ENCODE measurements around the gene ASF1B. TPM values are rescaled to one million over a fixed set of nuclear protein-coding genes. Genes with fewer than 3 reads are reported as not detected.
A peak's percentile ranks its signal among the peaks of the same experiment; 100 is the strongest.
"Not testable (repeated sequence)": the region's sequence is repeated elsewhere in the genome, so short reads cannot be mapped to it uniquely, and the experiment has no call there.

Gene ASF1B
- total and polyA plus RNA-seq, 2 donors from 2014 or later, result 0.49 to 1.8 TPM

DNA sequence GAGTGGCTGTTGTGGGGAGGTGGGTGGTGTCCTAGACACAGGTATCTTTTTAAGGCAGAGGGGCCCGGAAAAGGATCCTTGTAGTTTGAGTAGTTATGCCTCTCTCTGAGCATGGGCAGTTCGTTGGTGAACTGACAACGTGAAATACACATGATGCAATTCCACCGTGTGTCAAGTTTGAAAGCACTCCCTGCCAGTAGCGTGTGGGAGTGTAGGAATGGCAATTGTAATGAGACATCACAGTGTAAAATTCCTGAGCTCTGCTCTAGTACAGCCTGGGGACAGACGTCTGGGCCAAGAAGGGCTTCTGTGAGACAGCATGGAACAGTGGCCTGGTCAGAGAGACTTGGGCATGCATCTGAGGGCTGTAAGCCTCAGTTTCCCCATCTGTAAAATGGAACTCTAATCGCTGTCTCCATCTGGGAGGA, 10.4 kb upstream of the ASF1B start:
- intact Hi-C loops (cut with DNase I), result no loop called here
- peak in 4 of 5 donors; percentile 54 to 81 (median 65) for DNase-seq
- H3K9me3 ChIP-seq (ENCODE audit: control insufficient read depth in 2 of 3, insufficient read depth in 1 of 3, low read length in 3 of 3), result no peaks in the 10 kb centered on the region
- H3K27ac ChIP-seq (ENCODE audit: low read depth in 2 of 2, low read length in 2 of 2), result no peak overlapping the region
- H3K4me3 ChIP-seq (ENCODE audit: low read length in 3 of 3), result no peak overlapping the region
- H3K4me1 ChIP-seq (ENCODE audit: control insufficient read depth in 2 of 3, insufficient read depth in 2 of 3, low read depth in 1 of 3, low read length in 3 of 3), result peaks cover 0 to 14% (median 0%) of the 10 kb centered on the region in 3 donors
- no peaks in the 10 kb centered on the region for H3K36me3 ChIP-seq (ENCODE audit: control insufficient read depth in 2 of 3, insufficient read depth in 3 of 3, low read length in 3 of 3)
- H3K9ac ChIP-seq (ENCODE audit: low read length in 3 of 3), result no peak overlapping the region
- no peaks in the 10 kb centered on the region for H3K27me3 ChIP-seq (ENCODE audit: control insufficient read depth, insufficient read depth, low read length)
- FAIRE-seq, result no peak
- TF ChIP-seq CTCF (IDR thresholded peaks at IDR 0.05; ENCODE audit: borderline replicate concordance, extremely low read depth, insufficient read depth), result no peak

- intact Hi-C loops (cut with DNase I); H3K27ac ChIP-seq (ENCODE audit: low read depth in 2 of 2, low read length in 2 of 2); DNase-seq; H3K36me3 ChIP-seq (ENCODE audit: control insufficient read depth in 2 of 3, insufficient read depth in 3 of 3, low read length in 3 of 3); H3K9ac ChIP-seq (ENCODE audit: low read length in 3 of 3); FAIRE-seq; H3K27me3 ChIP-seq (ENCODE audit: control insufficient read depth, insufficient read depth, low read length); H3K4me3 ChIP-seq (ENCODE audit: low read length in 3 of 3); H3K9me3 ChIP-seq (ENCODE audit: control insufficient read depth in 2 of 3, insufficient read depth in 1 of 3, low read length in 3 of 3): not testable (repeated sequence)
- peaks cover 0 to 14% (median 0%) of the 10 kb centered on the region in 3 donors for H3K4me1 ChIP-seq (ENCODE audit: control insufficient read depth in 2 of 3, insufficient read depth in 2 of 3, low read depth in 1 of 3, low read length in 3 of 3)
These were observed 9.8 kb upstream of the ASF1B start for GRCh38 chr19:14146169-14146568.

- H3K4me3 ChIP-seq (ENCODE audit: low read length in 3 of 3), result no peak overlapping the region
- no peaks in the 10 kb centered on the region for H3K9me3 ChIP-seq (ENCODE audit: control insufficient read depth in 2 of 3, insufficient read depth in 1 of 3, low read length in 3 of 3)
- no peak for DNase-seq
- H3K27ac ChIP-seq (ENCODE audit: low read depth in 2 of 2, low read length in 2 of 2), result no peak overlapping the region
- intact Hi-C loops (cut with DNase I), result no loop called here
- H3K27me3 ChIP-seq (ENCODE audit: control insufficient read depth, insufficient read depth, low read length), result no peaks in the 10 kb centered on the region
- H3K36me3 ChIP-seq (ENCODE audit: control insufficient read depth in 2 of 3, insufficient read depth in 3 of 3, low read length in 3 of 3), result no peaks in the 10 kb centered on the region
- H3K4me1 ChIP-seq (ENCODE audit: control insufficient read depth in 2 of 3, insufficient read depth in 2 of 3, low read depth in 1 of 3, low read length in 3 of 3), result peaks cover 0 to 11% (median 0%) of the 10 kb centered on the region in 3 donors
- H3K9ac ChIP-seq (ENCODE audit: low read length in 3 of 3), result no peak overlapping the region
- TF ChIP-seq CTCF (IDR thresholded peaks at IDR 0.05; ENCODE audit: borderline replicate concordance, extremely low read depth, insufficient read depth), result no peak
- FAIRE-seq, result no peak
These were observed 9.0 kb upstream of the ASF1B start for GRCh38 chr19:14145381-14145780.

- H3K9me3 ChIP-seq (ENCODE audit: control insufficient read depth in 2 of 3, insufficient read depth in 1 of 3, low read length in 3 of 3), result no peaks in the 10 kb centered on the region
- no peak for FAIRE-seq
- no peak overlapping the region for H3K9ac ChIP-seq (ENCODE audit: low read length in 3 of 3)
- DNase-seq, result no peak
- no peak overlapping the region for H3K4me3 ChIP-seq (ENCODE audit: low read length in 3 of 3)
- peaks cover 0 to 3% (median 0%) of the 10 kb centered on the region in 3 donors for H3K4me1 ChIP-seq (ENCODE audit: control insufficient read depth in 2 of 3, insufficient read depth in 2 of 3, low read depth in 1 of 3, low read length in 3 of 3)
- no peak overlapping the region for H3K27ac ChIP-seq (ENCODE audit: low read depth in 2 of 2, low read length in 2 of 2)
- TF ChIP-seq CTCF (IDR thresholded peaks at IDR 0.05; ENCODE audit: borderline replicate concordance, extremely low read depth, insufficient read depth), result no peak
- no peaks in the 10 kb centered on the region for H3K36me3 ChIP-seq (ENCODE audit: control insufficient read depth in 2 of 3, insufficient read depth in 3 of 3, low read length in 3 of 3)
- intact Hi-C loops (cut with DNase I), result no loop called here
- H3K27me3 ChIP-seq (ENCODE audit: control insufficient read depth, insufficient read depth, low read length), result no peaks in the 10 kb centered on the region
These were observed 6.1 kb upstream of the ASF1B start for GRCh38 chr19:14142262-14143190.

All from kidney (tissue), 14 donors.